Measurements from ENCODE around the gene CCDC185.

Gene CCDC185

DNA sequence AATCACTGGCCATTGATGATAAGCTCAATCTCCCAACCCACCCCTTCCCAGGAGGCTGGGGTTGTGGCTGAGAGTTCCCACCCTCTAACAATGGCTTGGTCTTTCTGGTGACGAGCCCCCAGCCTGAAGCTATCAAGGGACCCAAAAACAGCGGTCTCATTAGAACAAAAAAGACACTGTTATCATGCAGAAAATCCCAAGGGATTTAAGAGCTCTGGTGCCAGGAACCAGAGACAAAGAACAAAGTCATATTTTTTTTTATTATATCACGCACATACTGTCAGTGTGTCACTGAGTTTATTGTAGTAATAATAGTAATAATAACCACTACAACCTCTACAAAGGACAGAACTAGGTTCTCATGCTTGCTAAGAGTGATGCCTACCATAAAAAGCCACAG lies 43.9 kb downstream of the CCDC185 start:
- no peak for DNase-seq

DNA sequence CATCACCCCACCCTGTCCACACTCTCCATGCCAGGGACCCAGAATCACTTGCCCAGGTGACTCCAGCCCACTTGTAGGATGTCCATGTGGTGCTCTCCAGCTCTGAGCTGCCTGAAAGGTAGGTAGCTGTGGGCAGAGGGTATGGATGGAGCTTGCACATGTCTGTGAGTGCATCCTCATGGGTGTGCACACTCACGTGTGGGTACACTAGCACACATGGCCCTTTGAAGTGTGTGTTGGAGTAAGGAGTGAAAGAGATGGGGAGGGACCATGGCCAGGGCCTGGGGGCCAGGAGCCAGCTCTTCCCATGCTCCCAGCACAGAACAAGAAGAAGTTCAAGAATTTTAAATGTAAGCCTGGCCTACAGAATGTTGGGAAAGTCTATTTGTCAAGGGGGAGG lies 50.2 kb downstream of the CCDC185 start:
- DNase-seq: no peak

DNA sequence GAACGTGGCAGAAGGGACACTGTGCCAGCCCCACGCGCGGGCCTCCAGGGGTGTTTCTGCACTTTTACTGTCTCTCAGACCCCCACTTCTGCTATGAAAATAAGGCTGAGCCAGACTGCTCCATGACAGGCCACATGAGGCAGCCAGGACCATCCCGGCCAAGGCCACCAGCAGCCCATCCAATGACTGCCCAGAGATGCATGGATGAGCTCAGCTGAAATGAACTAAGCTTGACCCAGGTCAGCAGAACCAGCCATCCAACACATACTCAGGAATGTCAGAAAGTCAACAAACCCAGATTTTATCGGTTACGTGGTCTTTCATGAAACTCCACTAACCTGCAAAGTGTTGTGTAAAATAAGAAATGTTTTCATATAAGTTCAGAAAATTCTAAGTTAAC lies 51.2 kb downstream of the CCDC185 start:
- DNase-seq: no peak

Data from NCI-H524 (cell line).